Tibial nerve (tissue), 4 donors: ENCODE measurements around the gene NBEAL2. TPM values are rescaled to one million over a fixed set of nuclear protein-coding genes. Genes with fewer than 3 reads are reported as not detected.

Experiments used
- DNase-seq, 2 donors: peaks; one replicate each; pipeline ENCODE4 v3.0.0-alpha.2; 2019; ENCODE audit warnings: low spot score in 2 of 2
- H3K27ac ChIP-seq, 4 donors: fragments of 200-600 bp; sonication (generic) in 3 of 4; one replicate each; pipeline ENCODE4 v1.5.1; 2017 to 2019; ENCODE audit warnings: mild to moderate bottlenecking in 1 of 4
- H3K27me3 ChIP-seq, 2 donors: fragments of 200-600 bp; sonication (generic) in 1 of 2; one replicate each; pipeline versions ENCODE4 v1.5.1 to v1.6.0; 2017 to 2019
- H3K36me3 ChIP-seq, 3 donors: fragments of 200-600 bp; sonication (generic); one replicate each; pipeline ENCODE4 v1.5.1; 2018 to 2019
- H3K4me1 ChIP-seq, 4 donors: fragments of 200-600 bp; sonication (generic) in 3 of 4; one replicate each; pipeline ENCODE4 v1.5.1; 2017 to 2019
- H3K4me3 ChIP-seq, 4 donors: fragments of 200-600 bp; sonication (generic) in 3 of 4; one replicate each; pipeline ENCODE4 v1.5.1; 2017 to 2019; ENCODE audit warnings: mild to moderate bottlenecking in 1 of 4, moderate library complexity in 1 of 4
- H3K9me3 ChIP-seq, 4 donors: fragments of 200-600 bp; sonication (generic) in 3 of 4; one replicate each; pipeline ENCODE4 v1.5.1; 2017 to 2019
- EP300 ChIP-seq, 2 donors: sonication (generic); formaldehyde crosslinking; IDR thresholded peaks; one replicate each; pipeline ENCODE4 v1.6.1; 2017; ENCODE audit warnings: antibody characterized with exemption in 2 of 2, mild to moderate bottlenecking in 1 of 2
- POLR2A ChIP-seq, 2 donors: fragments of 450-650 bp; IDR thresholded peaks; one replicate each; pipeline ENCODE4 v1.6.1; 2017; ENCODE audit warnings: antibody characterized with exemption in 2 of 2, mild to moderate bottlenecking in 2 of 2, moderate library complexity in 2 of 2
- WGBS, 2 donors: methylation state at CpG; one replicate each; pipeline ENCODE4 v1.1.5; 2018; 5-methylcytosine and 5-hydroxymethylcytosine counted together
- total RNA-seq, 4 donors: library from RNA; depleted of rRNA; stranded (reverse); fragments of >200 nt; gene quantifications; one replicate each; pipeline ENCODE4 v1.1.0, GENCODE V29; 2016
- TF ChIP-seq, protein P1 (sequence below), 5 experiments: fragments of 200-600 bp in 3 of 5; fragments of 450-650 bp in 2 of 5; sonication (generic) in 3 of 5; IDR thresholded peaks; one replicate each; pipeline ENCODE4 v1.5.1; 2016 to 2019; ENCODE audit warnings: antibody characterized with exemption in 5 of 5, mild to moderate bottlenecking in 3 of 5, moderate library complexity in 2 of 5

Gene NBEAL2
- total RNA-seq, 4 donors from 2014 or later, result 25.3 to 92.1 (median 26.6) TPM

- no peaks in the 10 kb centered on the region for H3K9me3 ChIP-seq
- peaks cover 0 to 82% (median 49%) of the 10 kb centered on the region in 4 donors for H3K4me1 ChIP-seq
- H3K27ac ChIP-seq, result no peak overlapping the region
- no peak for DNase-seq
- H3K36me3 ChIP-seq, result no peaks in the 10 kb centered on the region
- 59 to 100% methylated on average over 1 of the region's 1 CpG for WGBS, 2 donors
- H3K4me3 ChIP-seq, result no peak overlapping the region
- no peaks in the 10 kb centered on the region for H3K27me3 ChIP-seq
- TF ChIP-seq POLR2A (IDR thresholded peaks at IDR 0.05) (no peak), EP300 (IDR thresholded peaks at IDR 0.05) (no peak)
- TF ChIP-seq, protein P1, sequence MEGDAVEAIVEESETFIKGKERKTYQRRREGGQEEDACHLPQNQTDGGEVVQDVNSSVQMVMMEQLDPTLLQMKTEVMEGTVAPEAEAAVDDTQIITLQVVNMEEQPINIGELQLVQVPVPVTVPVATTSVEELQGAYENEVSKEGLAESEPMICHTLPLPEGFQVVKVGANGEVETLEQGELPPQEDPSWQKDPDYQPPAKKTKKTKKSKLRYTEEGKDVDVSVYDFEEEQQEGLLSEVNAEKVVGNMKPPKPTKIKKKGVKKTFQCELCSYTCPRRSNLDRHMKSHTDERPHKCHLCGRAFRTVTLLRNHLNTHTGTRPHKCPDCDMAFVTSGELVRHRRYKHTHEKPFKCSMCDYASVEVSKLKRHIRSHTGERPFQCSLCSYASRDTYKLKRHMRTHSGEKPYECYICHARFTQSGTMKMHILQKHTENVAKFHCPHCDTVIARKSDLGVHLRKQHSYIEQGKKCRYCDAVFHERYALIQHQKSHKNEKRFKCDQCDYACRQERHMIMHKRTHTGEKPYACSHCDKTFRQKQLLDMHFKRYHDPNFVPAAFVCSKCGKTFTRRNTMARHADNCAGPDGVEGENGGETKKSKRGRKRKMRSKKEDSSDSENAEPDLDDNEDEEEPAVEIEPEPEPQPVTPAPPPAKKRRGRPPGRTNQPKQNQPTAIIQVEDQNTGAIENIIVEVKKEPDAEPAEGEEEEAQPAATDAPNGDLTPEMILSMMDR (IDR thresholded peaks at IDR 0.05), result no peak
Measured at GRCh38 chr3:46971742-46972141, 7.7 kb upstream of the NBEAL2 start.

DNA sequence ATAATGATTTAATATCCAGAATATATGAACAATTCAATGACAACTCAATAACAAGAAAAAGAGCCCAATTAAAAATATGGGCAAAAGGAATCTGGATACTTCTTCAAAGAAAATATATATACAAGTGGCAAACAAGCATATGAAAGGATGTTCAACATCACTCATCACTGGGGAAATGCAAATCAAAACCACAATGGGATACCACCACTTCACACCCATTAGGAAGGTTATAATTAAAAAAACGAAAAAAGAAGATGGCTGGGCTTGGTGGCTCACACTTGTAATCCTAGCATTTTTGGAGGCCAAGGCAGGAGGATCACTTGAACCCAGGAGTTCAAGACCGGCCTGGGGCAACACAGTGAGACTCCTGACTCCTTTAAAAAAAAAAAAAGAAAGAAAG lies 7.1 kb upstream of the NBEAL2 start:
- 85 to 90% methylated on average over 2 of the region's 2 CpGs for WGBS, 2 donors
- no peak overlapping the region for H3K27ac ChIP-seq
- H3K27me3 ChIP-seq, result no peaks in the 10 kb centered on the region
- no peak for DNase-seq
- H3K9me3 ChIP-seq, result no peaks in the 10 kb centered on the region
- TF ChIP-seq, protein P1 (IDR thresholded peaks at IDR 0.05), result no peak
- TF ChIP-seq EP300 (IDR thresholded peaks at IDR 0.05) (no peak), POLR2A (IDR thresholded peaks at IDR 0.05) (no peak)
- H3K4me1 ChIP-seq, result peaks cover 0 to 81% (median 47%) of the 10 kb centered on the region in 4 donors
- H3K36me3 ChIP-seq, result no peaks in the 10 kb centered on the region
- no peak overlapping the region for H3K4me3 ChIP-seq

- H3K4me1 ChIP-seq, result peaks cover 0 to 80% (median 50%) of the 10 kb centered on the region in 4 donors
- DNase-seq, result no peak
- no peak for TF ChIP-seq EP300 (IDR thresholded peaks at IDR 0.05)
- TF ChIP-seq POLR2A (IDR thresholded peaks at IDR 0.05), result no peak
- TF ChIP-seq, protein P1 (IDR thresholded peaks at IDR 0.05), result no peak
- H3K27ac ChIP-seq, result peak overlapping the region in 1 of 4 donors; percentile 5
- no peaks in the 10 kb centered on the region for H3K9me3 ChIP-seq
- H3K36me3 ChIP-seq, result no peaks in the 10 kb centered on the region
- 77 to 78% methylated on average over 9 of the region's 9 CpGs for WGBS, 2 donors
- no peak overlapping the region for H3K4me3 ChIP-seq
- H3K27me3 ChIP-seq, result no peaks in the 10 kb centered on the region
Measured at GRCh38 chr3:46974421-46975171, 4.9 kb upstream of the NBEAL2 start.

GRCh38 chr3:46976326-46977190 lies 2.9 kb upstream of the NBEAL2 start, which contains the start of gene CCDC12:
Gene CCDC12, minus strand, starts transcription at chr3:46976745. Its CDS starts 13 bp downstream, at chr3:46976732.
- Histone ChIP-seq H3K27me3 (no peaks in the 10 kb centered on the region), H3K4me1 (peaks cover 0 to 77% (median 40%) of the 10 kb centered on the region in 4 donors), H3K36me3 (no peaks in the 10 kb centered on the region), H3K9me3 (no peaks in the 10 kb centered on the region), H3K27ac (peak within 1 kb of the TSS; percentile 87 to 97 (median 95)), H3K4me3 (peak within 1 kb of the TSS; percentile 69 to 93 (median 81))
- 0 to 1% methylated on average over 53 to 64 of the region's 64 CpGs for WGBS, 2 donors
- peak; percentile 89 to 98 for DNase-seq
- TF ChIP-seq EP300 (IDR thresholded peaks at IDR 0.05) (peak in 1 of 2 donors; percentile 95), POLR2A (IDR thresholded peaks at IDR 0.05) (peak; percentile 46 to 74)
- TF ChIP-seq, protein P1 (IDR thresholded peaks at IDR 0.05), result peak in 1 of 5 experiments; percentile 40
